Small intestine (tissue), 7 donors: ENCODE measurements around the gene PDE3A. TPM values are rescaled to one million over a fixed set of nuclear protein-coding genes. Genes with fewer than 3 reads are reported as not detected.

ENCODE experiments used
- DNase-seq, 2 donors: peaks; one replicate each; pipeline versions ENCODE4 v3.0.0 to v3.0.0-alpha.2; 2013
- FAIRE-seq: peaks from 2 replicates; lab custom pipeline; 2012; peaks lifted over from hg19 to GRCh38; lab: Jason Lieb, UNC
- H3K27ac ChIP-seq, 3 donors: one replicate each; pipeline ENCODE4 v1.5.1; 2013; ENCODE audit warnings: low read length in 2 of 3, mild to moderate bottlenecking in 2 of 3, control low read depth in 1 of 3, inconsistent platforms in 1 of 3, low read depth in 1 of 3, moderate library complexity in 1 of 3
- H3K27me3 ChIP-seq, 3 donors: one replicate each; pipeline ENCODE4 v1.6.1; 2013; ENCODE audit warnings: low read length in 3 of 3, inconsistent platforms in 1 of 3; ENCODE audit not compliant: control insufficient read depth in 3 of 3, insufficient read depth in 3 of 3
- H3K36me3 ChIP-seq, 3 donors: one replicate each; pipeline ENCODE4 v1.6.1; 2013; ENCODE audit warnings: low read length in 3 of 3, inconsistent platforms in 1 of 3, low read depth in 1 of 3, mild to moderate bottlenecking in 1 of 3, moderate library complexity in 1 of 3; ENCODE audit not compliant: control insufficient read depth in 3 of 3, insufficient read depth in 2 of 3
- H3K4me1 ChIP-seq, 3 donors: one replicate each; pipeline ENCODE4 v1.6.1; 2013; ENCODE audit warnings: low read length in 2 of 3, inconsistent platforms in 1 of 3, low read depth in 1 of 3, mild to moderate bottlenecking in 1 of 3, moderate library complexity in 1 of 3; ENCODE audit not compliant: control insufficient read depth in 3 of 3, insufficient read depth in 2 of 3
- H3K4me3 ChIP-seq, 3 donors: one replicate each; pipeline ENCODE4 v1.5.1; 2013; ENCODE audit warnings: low read length in 3 of 3, control low read depth in 1 of 3, inconsistent platforms in 1 of 3, low read depth in 1 of 3, mild to moderate bottlenecking in 1 of 3, moderate library complexity in 1 of 3
- H3K9me3 ChIP-seq, 2 donors: one replicate each; pipeline ENCODE4 v1.6.1; 2013; ENCODE audit warnings: low read depth in 1 of 2, low read length in 1 of 2; ENCODE audit not compliant: control insufficient read depth in 2 of 2, insufficient read depth in 1 of 2
- WGBS, 3 donors: extraction: QIAGEN DNeasy Blood & Tissue Kit; methylation state at CpG; one replicate each; pipeline ENCODE4 v1.1.7; 2013; 5-methylcytosine and 5-hydroxymethylcytosine counted together
- polyA plus RNA-seq, 4 donors: library from polyadenylated mRNA; stranded (reverse) in 3 of 4; unstranded in 1 of 4; fragments of 200-250 nt in 3 of 4; fragments of 120-200 nt in 1 of 4; gene quantifications; one replicate each; pipeline versions ENCODE4 v1.2.1 to v1.2.3, GENCODE V29; 2013
- donor health status: healthy with polysubstance abuse.
- donor health status: control.
- donor health status: control.
- donor health status: Bipolar disorder and iron deficiency.
- donor health status: healthy.

Gene PDE3A
- polyA plus RNA-seq, 4 donors = 2.4 to 79.4 (median 6.6) TPM

GRCh38 chr12:20711846-20712245 is 343.5 kb downstream of the PDE3A start:
- Histone ChIP-seq H3K9me3 (no peaks in the 10 kb centered on the region), H3K4me1 (no peaks in the 10 kb centered on the region), H3K36me3 (no peaks in the 10 kb centered on the region), H3K27me3 (no peaks in the 10 kb centered on the region), H3K27ac (no peak overlapping the region), H3K4me3 (no peak overlapping the region)
- whole genome bisulfite sequencing, 3 donors = 59 to 70% (median 68%) methylated on average over 3 of the region's 3 CpGs
- DNase-seq = no peak
- FAIRE-seq = no peak

- Histone ChIP-seq H3K9me3 (no peaks in the 10 kb centered on the region), H3K36me3 (no peaks in the 10 kb centered on the region), H3K27me3 (no peaks in the 10 kb centered on the region), H3K4me1 (no peaks in the 10 kb centered on the region), H3K27ac (no peak overlapping the region), H3K4me3 (no peak overlapping the region)
- FAIRE-seq = no peak
- 36 to 59% (median 54%) methylated on average over 2 of the region's 2 CpGs for WGBS, 3 donors
- peak; percentile 18 to 26 for DNase-seq
Measured at GRCh38 chr12:20716037-20716436, 347.7 kb downstream of the PDE3A start.

- no peak overlapping the region for H3K4me3 ChIP-seq
- no peak overlapping the region for H3K27ac ChIP-seq
- no peaks in the 10 kb centered on the region for H3K9me3 ChIP-seq
- FAIRE-seq (peak; percentile 51), DNase-seq (no peak)
- H3K27me3 ChIP-seq = no peaks in the 10 kb centered on the region
- no peaks in the 10 kb centered on the region for H3K36me3 ChIP-seq
- no peaks in the 10 kb centered on the region for H3K4me1 ChIP-seq
- 60 to 65% (median 63%) methylated on average over 1 of the region's 1 CpG for WGBS, 3 donors
Measured at GRCh38 chr12:20716985-20717384, 348.6 kb downstream of the PDE3A start.

GRCh38 chr12:20718294-20718693 is 350.0 kb downstream of the PDE3A start:
- WGBS, 3 donors = 76 to 84% (median 84%) methylated on average over 4 of the region's 4 CpGs
- no peaks in the 10 kb centered on the region for H3K36me3 ChIP-seq
- no peak for DNase-seq
- H3K4me3 ChIP-seq = no peak overlapping the region
- no peak for FAIRE-seq
- no peaks in the 10 kb centered on the region for H3K4me1 ChIP-seq
- H3K27me3 ChIP-seq = no peaks in the 10 kb centered on the region
- H3K9me3 ChIP-seq = no peaks in the 10 kb centered on the region
- no peak overlapping the region for H3K27ac ChIP-seq

- H3K4me1 ChIP-seq = no peaks in the 10 kb centered on the region
- H3K36me3 ChIP-seq = no peaks in the 10 kb centered on the region
- WGBS, 3 donors = 7 to 50% (median 17%) methylated on average over 1 of the region's 1 CpG
- H3K27me3 ChIP-seq = no peaks in the 10 kb centered on the region
- no peak for FAIRE-seq
- DNase-seq = no peak
- no peak overlapping the region for H3K4me3 ChIP-seq
- no peak overlapping the region for H3K27ac ChIP-seq
- H3K9me3 ChIP-seq = no peaks in the 10 kb centered on the region
Measured at GRCh38 chr12:20722142-20722541, 353.8 kb downstream of the PDE3A start.

GRCh38 chr12:20731274-20731673 is 362.9 kb downstream of the PDE3A start:
- FAIRE-seq (no peak), DNase-seq (no peak)
- H3K36me3 ChIP-seq = no peaks in the 10 kb centered on the region
- no peaks in the 10 kb centered on the region for H3K4me1 ChIP-seq
- H3K27me3 ChIP-seq = no peaks in the 10 kb centered on the region
- no peak overlapping the region for H3K27ac ChIP-seq
- WGBS, 3 donors = 19 to 54% (median 24%) methylated on average over 1 of the region's 1 CpG
- H3K9me3 ChIP-seq = no peaks in the 10 kb centered on the region
- H3K4me3 ChIP-seq = no peak overlapping the region
